ENCODE data around the gene DIP2C.
"Not testable (repeated sequence)": the region's sequence is repeated elsewhere in the genome, so short reads cannot be mapped to it uniquely, and the experiment has no call there.

The DIP2C gene

GRCh38 chr10:369684-370448, 319.6 kb downstream of the DIP2C start:
- Histone ChIP-seq H3K27ac (ENCODE audit: low read depth, low read length) (no peak overlapping the region), H3K79me2 (ENCODE audit: control insufficient read depth, insufficient read depth, low read length) (no peaks in the 10 kb centered on the region)

DNA sequence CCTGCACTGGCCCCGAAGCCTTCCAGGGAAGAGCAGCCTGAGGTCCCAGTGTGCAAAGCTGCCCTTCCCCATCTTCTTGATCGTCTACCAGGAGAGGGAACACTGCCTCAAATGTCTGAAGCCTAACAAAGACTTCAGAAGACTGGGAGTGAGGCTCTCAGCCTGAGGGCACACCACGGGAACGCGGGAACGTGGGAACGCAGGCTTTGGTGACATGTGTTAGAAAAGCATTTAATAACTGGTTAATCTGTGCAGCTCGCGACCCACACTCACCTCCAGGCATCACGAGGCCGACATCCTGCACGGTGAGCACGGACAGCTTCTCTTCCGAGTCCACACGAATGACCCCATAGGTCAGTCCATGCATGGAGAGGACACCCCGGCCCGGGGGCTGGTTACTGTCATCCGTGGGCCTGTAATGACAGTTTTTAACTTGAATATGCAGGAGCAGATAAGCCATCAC, 320.2 kb downstream of the DIP2C start:
- H2BK5ac ChIP-seq (ENCODE audit: low read length), result no peak overlapping the region
- no CpG with 5 or more reads among the region's 18 CpGs for WGBS (ENCODE audit: extremely low coverage, insufficient coverage, low lambda C conversion rate)
- no peak overlapping the region for H3K4me3 ChIP-seq (ENCODE audit: low read length)
- H3K4ac ChIP-seq (ENCODE audit: low read depth, low read length), result no peak overlapping the region
- no peak overlapping the region for H3K18ac ChIP-seq (ENCODE audit: low read length)
- H3K27me3 ChIP-seq (ENCODE audit: insufficient read depth, low read length, poor library complexity), result no peaks in the 10 kb centered on the region
- H3K23ac ChIP-seq (ENCODE audit: low read length), result no peak overlapping the region
- no peak overlapping the region for H3K27ac ChIP-seq (ENCODE audit: low read depth, low read length)
- H2BK120ac ChIP-seq (ENCODE audit: low read depth, low read length), result no peak overlapping the region
- no peak overlapping the region for H2BK15ac ChIP-seq (replicated peaks; ENCODE audit: low read depth)
- no peak overlapping the region for H2AK5ac ChIP-seq (ENCODE audit: low read length)
- no peaks in the 10 kb centered on the region for H3K79me2 ChIP-seq (ENCODE audit: control insufficient read depth, insufficient read depth, low read length)
- no peak overlapping the region for H4K8ac ChIP-seq (ENCODE audit: low read depth, low read length)
- H3K4me1 ChIP-seq (ENCODE audit: control insufficient read depth, low read depth, low read length), result no peaks in the 10 kb centered on the region
- no peaks in the 10 kb centered on the region for H3K36me3 ChIP-seq (ENCODE audit: control insufficient read depth, insufficient read depth, low read length)
- H3K9ac ChIP-seq (ENCODE audit: low read length), result no peak overlapping the region
- no peak overlapping the region for H4K5ac ChIP-seq (ENCODE audit: low read length)
- H3K79me1 ChIP-seq (ENCODE audit: low read length), result no peaks in the 10 kb centered on the region
- DNase-seq, result no peak
- no peak overlapping the region for H3K4me2 ChIP-seq (ENCODE audit: low read length)
- H3K56ac ChIP-seq (ENCODE audit: low read length), result no peak overlapping the region

More at GRCh38 chr10:369684-370448, 319.6 kb downstream of the DIP2C start:
- Histone ChIP-seq H2BK5ac (ENCODE audit: low read length) (no peak overlapping the region), H3K79me1 (ENCODE audit: low read length) (no peaks in the 10 kb centered on the region), H3K23ac (ENCODE audit: low read length) (no peak overlapping the region), H3K56ac (ENCODE audit: low read length) (no peak overlapping the region), H3K4me2 (ENCODE audit: low read length) (no peak overlapping the region), H3K18ac (ENCODE audit: low read length) (no peak overlapping the region), H3K4me1 (ENCODE audit: control insufficient read depth, low read depth, low read length) (no peaks in the 10 kb centered on the region), H3K27me3 (ENCODE audit: insufficient read depth, low read length, poor library complexity) (no peaks in the 10 kb centered on the region), H3K36me3 (ENCODE audit: control insufficient read depth, insufficient read depth, low read length) (no peaks in the 10 kb centered on the region), H3K9ac (ENCODE audit: low read length) (no peak overlapping the region), H4K8ac (ENCODE audit: low read depth, low read length) (no peak overlapping the region), H4K5ac (ENCODE audit: low read length) (no peak overlapping the region), H3K4ac (ENCODE audit: low read depth, low read length) (no peak overlapping the region), H2AK5ac (ENCODE audit: low read length) (no peak overlapping the region), H2BK15ac (replicated peaks; ENCODE audit: low read depth) (no peak overlapping the region), H3K4me3 (ENCODE audit: low read length) (no peak overlapping the region), H2BK120ac (ENCODE audit: low read depth, low read length) (no peak overlapping the region)
- DNase-seq, result no peak
- no CpG with 5 or more reads among the region's 22 CpGs for WGBS (ENCODE audit: extremely low coverage, insufficient coverage, low lambda C conversion rate)

GRCh38 chr10:368579-369220, 320.8 kb downstream of the DIP2C start:
- Histone ChIP-seq H3K27ac (ENCODE audit: low read depth, low read length) (no peak overlapping the region), H3K27me3 (ENCODE audit: insufficient read depth, low read length, poor library complexity) (no peaks in the 10 kb centered on the region), H3K23ac (ENCODE audit: low read length) (no peak overlapping the region), H3K18ac (ENCODE audit: low read length) (no peak overlapping the region), H3K79me2 (ENCODE audit: control insufficient read depth, insufficient read depth, low read length) (no peaks in the 10 kb centered on the region), H3K4me2 (ENCODE audit: low read length) (no peak overlapping the region), H3K4me1 (ENCODE audit: control insufficient read depth, low read depth, low read length) (no peaks in the 10 kb centered on the region), H3K9ac (ENCODE audit: low read length) (no peak overlapping the region), H4K5ac (ENCODE audit: low read length) (no peak overlapping the region), H4K8ac (ENCODE audit: low read depth, low read length) (no peak overlapping the region), H3K36me3 (ENCODE audit: control insufficient read depth, insufficient read depth, low read length) (no peaks in the 10 kb centered on the region), H2BK5ac (ENCODE audit: low read length) (no peak overlapping the region), H3K56ac (ENCODE audit: low read length) (no peak overlapping the region), H3K4me3 (ENCODE audit: low read length) (no peak overlapping the region), H2AK5ac (ENCODE audit: low read length) (no peak overlapping the region), H3K79me1 (ENCODE audit: low read length) (no peaks in the 10 kb centered on the region), H2BK120ac (ENCODE audit: low read depth, low read length) (no peak overlapping the region), H2BK15ac (replicated peaks; ENCODE audit: low read depth) (no peak overlapping the region), H3K4ac (ENCODE audit: low read depth, low read length) (no peak overlapping the region)
- no peak for DNase-seq
- WGBS (ENCODE audit: extremely low coverage, insufficient coverage, low lambda C conversion rate), result no CpG with 5 or more reads among the region's 17 CpGs

DNA sequence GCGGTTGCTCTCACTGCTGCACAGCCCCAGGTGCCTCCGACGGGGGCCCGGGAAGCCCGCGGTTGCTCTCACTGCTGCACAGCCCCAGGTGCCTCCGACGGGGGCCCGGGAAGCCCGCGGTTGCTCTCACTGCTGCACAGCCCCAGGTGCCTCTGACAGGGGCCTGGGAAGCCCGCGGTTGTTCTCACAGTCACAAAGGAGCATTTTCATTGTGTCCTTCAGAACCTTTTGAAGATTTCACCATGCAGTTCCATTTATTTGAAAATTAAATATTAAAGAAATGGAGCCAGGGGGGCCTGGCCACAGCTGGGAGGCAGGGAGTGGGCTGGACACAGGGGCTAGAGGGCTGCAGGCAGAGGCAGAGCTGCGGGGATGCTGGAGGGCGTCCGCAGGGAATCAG, 321.4 kb downstream of the DIP2C start:
- H3K23ac ChIP-seq (ENCODE audit: low read length); H2BK15ac ChIP-seq (replicated peaks; ENCODE audit: low read depth); H3K4me3 ChIP-seq (ENCODE audit: low read length); H3K4me1 ChIP-seq (ENCODE audit: control insufficient read depth, low read depth, low read length); H4K5ac ChIP-seq (ENCODE audit: low read length); H3K36me3 ChIP-seq (ENCODE audit: control insufficient read depth, insufficient read depth, low read length); H3K56ac ChIP-seq (ENCODE audit: low read length); H3K18ac ChIP-seq (ENCODE audit: low read length); H4K8ac ChIP-seq (ENCODE audit: low read depth, low read length); H3K9ac ChIP-seq (ENCODE audit: low read length); H2AK5ac ChIP-seq (ENCODE audit: low read length); H3K4ac ChIP-seq (ENCODE audit: low read depth, low read length); H3K27ac ChIP-seq (ENCODE audit: low read depth, low read length); H3K79me2 ChIP-seq (ENCODE audit: control insufficient read depth, insufficient read depth, low read length); DNase-seq; H3K79me1 ChIP-seq (ENCODE audit: low read length); H3K4me2 ChIP-seq (ENCODE audit: low read length); H2BK120ac ChIP-seq (ENCODE audit: low read depth, low read length); H2BK5ac ChIP-seq (ENCODE audit: low read length); H3K27me3 ChIP-seq (ENCODE audit: insufficient read depth, low read length, poor library complexity): not testable (repeated sequence)
- WGBS (ENCODE audit: extremely low coverage, insufficient coverage, low lambda C conversion rate), result no CpG with 5 or more reads among the region's 16 CpGs

- H2BK5ac ChIP-seq (ENCODE audit: low read length), result no peak overlapping the region
- no peaks in the 10 kb centered on the region for H3K27me3 ChIP-seq (ENCODE audit: insufficient read depth, low read length, poor library complexity)
- H4K5ac ChIP-seq (ENCODE audit: low read length), result no peak overlapping the region
- H3K79me2 ChIP-seq (ENCODE audit: control insufficient read depth, insufficient read depth, low read length), result no peaks in the 10 kb centered on the region
- WGBS (ENCODE audit: extremely low coverage, insufficient coverage, low lambda C conversion rate), result no CpG with 5 or more reads among the region's 25 CpGs
- no peak overlapping the region for H3K9ac ChIP-seq (ENCODE audit: low read length)
- H3K4me3 ChIP-seq (ENCODE audit: low read length), result no peak overlapping the region
- no peak overlapping the region for H3K4me2 ChIP-seq (ENCODE audit: low read length)
- no peak overlapping the region for H3K23ac ChIP-seq (ENCODE audit: low read length)
- no peak for DNase-seq
- no peak overlapping the region for H3K18ac ChIP-seq (ENCODE audit: low read length)
- no peaks in the 10 kb centered on the region for H3K79me1 ChIP-seq (ENCODE audit: low read length)
- no peak overlapping the region for H4K8ac ChIP-seq (ENCODE audit: low read depth, low read length)
- no peak overlapping the region for H3K4ac ChIP-seq (ENCODE audit: low read depth, low read length)
- no peak overlapping the region for H2AK5ac ChIP-seq (ENCODE audit: low read length)
- H2BK15ac ChIP-seq (replicated peaks; ENCODE audit: low read depth), result no peak overlapping the region
- no peaks in the 10 kb centered on the region for H3K36me3 ChIP-seq (ENCODE audit: control insufficient read depth, insufficient read depth, low read length)
- no peak overlapping the region for H3K56ac ChIP-seq (ENCODE audit: low read length)
- H3K4me1 ChIP-seq (ENCODE audit: control insufficient read depth, low read depth, low read length), result no peaks in the 10 kb centered on the region
- H2BK120ac ChIP-seq (ENCODE audit: low read depth, low read length), result no peak overlapping the region
- no peak overlapping the region for H3K27ac ChIP-seq (ENCODE audit: low read depth, low read length)
Measured at GRCh38 chr10:367636-368035, 321.8 kb downstream of the DIP2C start.
